OCI-LY3 (cell line): ENCODE data around the gene NIPAL1.

Source experiments
- H2AFZ ChIP-seq: fragments of 200-600, 300-600 bp; shearing (Covaris generic); 2 replicates; pipeline ENCODE4 v1.6.0; 2014; ENCODE audit warnings: antibody characterized with exemption, low read depth, low read length
- H3K27ac ChIP-seq: fragments of 200-600, 300-600 bp; sonication (generic); 2 replicates; pipeline ENCODE4 v1.5.1; 2014; ENCODE audit warnings: mild to moderate bottlenecking, low read length, moderate library complexity, mixed read lengths
- H3K27me3 ChIP-seq: fragments of 200-600, 300-600 bp; sonication (generic); 2 replicates; pipeline ENCODE4 v1.6.1; 2014; ENCODE audit warnings: low read depth, low read length, mixed read lengths
- H3K36me3 ChIP-seq: fragments of 200-600, 300-600 bp; sonication (generic); replicated peaks from 2 replicates; pipeline ENCODE3; 2014; ENCODE audit warnings: low read depth, low read length, mixed read lengths
- H3K4me1 ChIP-seq: fragments of 300-600, 200-600 bp; sonication (generic); 2 replicates; pipeline ENCODE4 v1.6.1; 2014; ENCODE audit warnings: low read length, mixed read lengths
- H3K4me2 ChIP-seq: fragments of 200-600, 300-600 bp; sonication (generic); 2 replicates; pipeline ENCODE4 v1.6.1; 2014; ENCODE audit warnings: low read length, mixed read lengths
- H3K4me3 ChIP-seq: fragments of 300-600, 200-600 bp; sonication (generic); 2 replicates; pipeline ENCODE4 v1.5.1; 2014; ENCODE audit warnings: antibody characterized with exemption, mild to moderate bottlenecking, low read length, moderate library complexity
- H3K79me2 ChIP-seq: fragments of 300-600, 200-600 bp; shearing (Covaris generic); 2 replicates; pipeline ENCODE4 v1.6.1; 2014; ENCODE audit warnings: mild to moderate bottlenecking, low read length, mixed read lengths
- H3K9ac ChIP-seq: fragments of 300-600, 200-600 bp; shearing (Covaris generic); 2 replicates; pipeline ENCODE4 v1.6.0; 2014; ENCODE audit warnings: mild to moderate bottlenecking, low read length, moderate library complexity
- H3K9me3 ChIP-seq: fragments of 200-600, 300-600 bp; shearing (Covaris generic); 2 replicates; pipeline ENCODE4 v1.6.1; 2014; ENCODE audit warnings: low read length, mixed read lengths; ENCODE audit not compliant: insufficient read depth
- H4K20me1 ChIP-seq: fragments of 200-600, 300-600 bp; sonication (generic); 2 replicates; pipeline ENCODE4 v1.6.1; 2016; ENCODE audit warnings: low read length, mixed read lengths; ENCODE audit not compliant: insufficient read depth
- CTCF ChIP-seq: fragments of 200-600, 300-600 bp; sonication (generic); IDR thresholded peaks from 2 replicates; pipeline ENCODE4 v1.5.1; 2014; ENCODE audit warnings: antibody characterized with exemption, low read length, low read depth
- EZH2phosphoT487 ChIP-seq: fragments of 200-600 bp; shearing (Covaris generic); IDR thresholded peaks from 2 replicates; pipeline ENCODE4 v1.6.1; 2018; ENCODE audit warnings: antibody characterized with exemption, mixed run types, low read depth

The NIPAL1 gene

GRCh38 chr4:48085821-48086589, 69.4 kb downstream of the NIPAL1 start:
- H3K4me2 ChIP-seq, result peak overlapping the region; percentile 25; the same call in 1 of the 2 replicates
- TF ChIP-seq CTCF (no peak), EZH2phosphoT487 (no peak)
- peak overlapping the region; percentile 50; the same call in 1 of the 2 replicates for H3K27ac ChIP-seq
- no peaks in the 10 kb centered on the region for H3K36me3 ChIP-seq
- no peak overlapping the region for H3K4me3 ChIP-seq
- peak overlapping the region; percentile 41; the same call in 1 of the 2 replicates for H3K9ac ChIP-seq
- no peaks in the 10 kb centered on the region for H3K27me3 ChIP-seq
- H2AFZ ChIP-seq, result 0 out of 2 replicates have a peak overlapping the region, but pooled peaks have one; percentile 28
- no peaks in the 10 kb centered on the region for H3K9me3 ChIP-seq
- no peaks in the 10 kb centered on the region for H3K79me2 ChIP-seq
- H3K4me1 ChIP-seq, result peaks cover 51% of the 10 kb centered on the region
- H4K20me1 ChIP-seq, result no peaks in the 10 kb centered on the region
